ENCODE results near the gene NOL4. TPM values are rescaled to one million over a fixed set of nuclear protein-coding genes. Genes with fewer than 3 reads are reported as not detected.

NOL4 gene
- total and polyA plus RNA-seq, 10 of the 15 experiments (the other 5 are each of a cell fraction or from before 2014, with no cell fraction given): 1.3 to 10.0 (median 6.3) TPM

GRCh38 chr18:34220081-34220815, 4.5 kb downstream of the NOL4 start (continued):
- no peak for TF ChIP-seq ZNF687 (IDR thresholded peaks at IDR 0.05)
- TF ChIP-seq ZNF24 (IDR thresholded peaks at IDR 0.05): no peak
- TF ChIP-seq CUX1 (IDR thresholded peaks at IDR 0.05; ENCODE audit: insufficient replicate concordance, low read depth, low read length): no peak
- TF ChIP-seq ZNF217 (IDR thresholded peaks at IDR 0.05): no peak
- no peak for TF ChIP-seq ATF7 (IDR thresholded peaks at IDR 0.05; ENCODE audit: low read depth)
- TF ChIP-seq SUPT20H (IDR thresholded peaks at IDR 0.05; ENCODE audit: borderline replicate concordance, control insufficient read depth, low read depth, low read length): no peak
- TF ChIP-seq MTA3 (IDR thresholded peaks at IDR 0.05; ENCODE audit: borderline replicate concordance, low read length): no peak
- TF ChIP-seq TCF7 (IDR thresholded peaks at IDR 0.05; ENCODE audit: borderline replicate concordance): no peak
